ENCODE results near the gene STC2.

Gene STC2

GRCh38 chr5:173316339-173317020 lies 11.7 kb downstream of the STC2 start:
- TF ChIP-seq, protein P1, sequence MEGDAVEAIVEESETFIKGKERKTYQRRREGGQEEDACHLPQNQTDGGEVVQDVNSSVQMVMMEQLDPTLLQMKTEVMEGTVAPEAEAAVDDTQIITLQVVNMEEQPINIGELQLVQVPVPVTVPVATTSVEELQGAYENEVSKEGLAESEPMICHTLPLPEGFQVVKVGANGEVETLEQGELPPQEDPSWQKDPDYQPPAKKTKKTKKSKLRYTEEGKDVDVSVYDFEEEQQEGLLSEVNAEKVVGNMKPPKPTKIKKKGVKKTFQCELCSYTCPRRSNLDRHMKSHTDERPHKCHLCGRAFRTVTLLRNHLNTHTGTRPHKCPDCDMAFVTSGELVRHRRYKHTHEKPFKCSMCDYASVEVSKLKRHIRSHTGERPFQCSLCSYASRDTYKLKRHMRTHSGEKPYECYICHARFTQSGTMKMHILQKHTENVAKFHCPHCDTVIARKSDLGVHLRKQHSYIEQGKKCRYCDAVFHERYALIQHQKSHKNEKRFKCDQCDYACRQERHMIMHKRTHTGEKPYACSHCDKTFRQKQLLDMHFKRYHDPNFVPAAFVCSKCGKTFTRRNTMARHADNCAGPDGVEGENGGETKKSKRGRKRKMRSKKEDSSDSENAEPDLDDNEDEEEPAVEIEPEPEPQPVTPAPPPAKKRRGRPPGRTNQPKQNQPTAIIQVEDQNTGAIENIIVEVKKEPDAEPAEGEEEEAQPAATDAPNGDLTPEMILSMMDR (IDR thresholded peaks at IDR 0.05; ENCODE audit: low read depth, low read length): no peak
- no peak for DNase-seq (ENCODE audit: extremely low read depth, low read depth)

GRCh38 chr5:173315495-173316338 lies 12.5 kb downstream of the STC2 start:
- DNase-seq (ENCODE audit: extremely low read depth, low read depth): no peak
- TF ChIP-seq, protein P1 (IDR thresholded peaks at IDR 0.05; ENCODE audit: low read depth, low read length): no peak

- no peak for DNase-seq (ENCODE audit: extremely low read depth, low read depth)
- TF ChIP-seq, protein P1 (IDR thresholded peaks at IDR 0.05; ENCODE audit: low read depth, low read length): no peak
These were observed 13.9 kb downstream of the STC2 start for GRCh38 chr5:173314166-173314952.

GRCh38 chr5:173313351-173313801 lies 14.8 kb downstream of the STC2 start:
- no peak for DNase-seq (ENCODE audit: extremely low read depth, low read depth)
- TF ChIP-seq, protein P1 (IDR thresholded peaks at IDR 0.05; ENCODE audit: low read depth, low read length): no peak

DNA sequence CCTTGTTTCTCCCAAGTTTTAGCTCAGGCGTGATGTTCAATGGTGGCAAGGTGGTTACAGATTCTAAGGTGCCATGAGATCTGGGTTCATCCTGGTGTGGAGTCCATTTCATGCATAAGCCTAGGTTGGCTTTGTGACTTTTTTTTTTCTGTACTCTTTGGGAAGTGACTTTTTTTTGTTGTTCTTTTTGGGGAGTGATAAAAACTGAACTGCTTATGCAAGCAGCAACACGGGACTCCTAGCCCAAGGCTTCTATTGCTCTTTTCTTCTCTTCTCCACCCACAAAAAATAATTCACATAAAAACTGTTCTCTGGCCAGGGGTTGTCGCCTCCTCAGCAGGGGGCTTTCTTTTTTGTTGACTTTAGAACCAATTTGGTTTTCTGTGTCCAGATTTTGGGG lies 15.4 kb downstream of the STC2 start:
- TF ChIP-seq, protein P1 (IDR thresholded peaks at IDR 0.05; ENCODE audit: low read depth, low read length): no peak
- no peak for DNase-seq (ENCODE audit: extremely low read depth, low read depth)

GRCh38 chr5:173311818-173312585 lies 16.2 kb downstream of the STC2 start:
- TF ChIP-seq, protein P1 (IDR thresholded peaks at IDR 0.05; ENCODE audit: low read depth, low read length): no peak
- DNase-seq (ENCODE audit: extremely low read depth, low read depth): no peak

Data from AG09319 (cell line).